ENCODE results near the gene MEDAG.
A peak's percentile ranks its signal among the peaks of the same experiment; 100 is the strongest.

MEDAG gene

GRCh38 chr13:30872685-30873461, 33.2 kb upstream of the MEDAG start:
- DNase-seq (ENCODE audit: extremely low read depth, low read depth), result peak; percentile 45
- TF ChIP-seq CTCF (IDR thresholded peaks at IDR 0.05; ENCODE audit: low read depth, low read length), result no peak

GRCh38 chr13:30873499-30873898, 32.6 kb upstream of the MEDAG start:
- DNase-seq (ENCODE audit: extremely low read depth, low read depth), result no peak
- no peak for TF ChIP-seq CTCF (IDR thresholded peaks at IDR 0.05; ENCODE audit: low read depth, low read length)

- TF ChIP-seq CTCF (IDR thresholded peaks at IDR 0.05; ENCODE audit: low read depth, low read length), result no peak
- no peak for DNase-seq (ENCODE audit: extremely low read depth, low read depth)
These were observed 32.0 kb upstream of the MEDAG start for GRCh38 chr13:30874111-30874510.

GRCh38 chr13:30874561-30874960, 31.5 kb upstream of the MEDAG start:
- TF ChIP-seq CTCF (IDR thresholded peaks at IDR 0.05; ENCODE audit: low read depth, low read length), result no peak
- DNase-seq (ENCODE audit: extremely low read depth, low read depth), result no peak

- DNase-seq (ENCODE audit: extremely low read depth, low read depth), result no peak
- TF ChIP-seq CTCF (IDR thresholded peaks at IDR 0.05; ENCODE audit: low read depth, low read length), result no peak
These were observed 28.7 kb upstream of the MEDAG start for GRCh38 chr13:30877335-30877734.

- TF ChIP-seq CTCF (IDR thresholded peaks at IDR 0.05; ENCODE audit: low read depth, low read length), result no peak
- no peak for DNase-seq (ENCODE audit: extremely low read depth, low read depth)
These were observed 25.8 kb upstream of the MEDAG start for GRCh38 chr13:30880151-30880855.

GRCh38 chr13:30880856-30881155, 25.3 kb upstream of the MEDAG start:
- no peak; the same call in 1 of the 2 replicates for TF ChIP-seq CTCF (IDR thresholded peaks at IDR 0.05; ENCODE audit: low read depth, low read length)
- DNase-seq (ENCODE audit: extremely low read depth, low read depth), result peak; percentile 71

Data from AG09319 (cell line).